Eye (tissue), 1 donor: ENCODE results near the gene METTL26.

ENCODE experiments used
- DNase-seq: peaks from one replicate; pipeline ENCODE4 v3.0.0-alpha.2; 2015

The METTL26 gene

DNA sequence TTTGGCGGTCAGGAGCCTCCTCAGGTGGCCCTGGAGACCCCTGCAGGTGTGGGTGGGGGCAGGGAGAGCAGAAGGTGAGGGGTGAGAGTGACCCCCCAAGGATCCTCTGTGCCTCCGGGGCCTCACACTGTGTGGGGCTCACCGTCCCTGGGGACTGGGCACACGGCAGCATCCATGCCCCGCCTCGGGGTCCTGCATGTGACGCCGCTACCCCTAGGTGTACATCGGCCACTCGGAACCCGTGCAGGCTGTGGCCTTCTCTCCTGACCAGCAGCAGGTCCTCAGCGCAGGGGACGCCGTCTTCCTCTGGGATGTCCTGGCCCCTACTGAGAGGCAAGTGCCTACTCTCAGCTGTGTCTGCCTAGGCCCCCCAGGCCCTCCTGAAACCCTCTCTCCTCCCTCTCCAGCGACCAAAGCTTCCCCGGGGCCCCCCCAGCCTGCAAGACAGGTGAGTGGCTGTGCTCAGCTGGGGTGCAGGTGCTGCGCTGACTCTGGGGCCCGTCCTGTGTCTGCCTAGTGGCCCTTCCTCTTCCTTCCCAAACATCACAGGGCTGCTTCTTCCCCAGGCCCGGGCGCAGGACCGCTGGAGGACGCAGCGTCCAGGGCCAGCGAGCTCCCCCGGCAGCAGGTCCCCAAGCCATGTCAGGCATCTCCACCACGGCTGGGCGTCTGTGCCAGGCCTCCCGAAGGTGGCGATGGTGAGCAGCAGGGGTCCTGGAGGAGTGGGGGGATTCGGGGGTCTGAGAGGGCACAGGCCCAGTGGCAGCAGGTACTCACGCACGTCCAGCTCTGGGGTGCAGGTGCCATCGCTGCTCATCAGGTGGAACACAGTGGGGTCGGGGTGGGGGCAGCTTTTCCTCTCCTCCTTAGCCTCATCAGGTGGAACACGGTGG, 22.8 kb upstream of the METTL26 start:
- no peak for DNase-seq

DNA sequence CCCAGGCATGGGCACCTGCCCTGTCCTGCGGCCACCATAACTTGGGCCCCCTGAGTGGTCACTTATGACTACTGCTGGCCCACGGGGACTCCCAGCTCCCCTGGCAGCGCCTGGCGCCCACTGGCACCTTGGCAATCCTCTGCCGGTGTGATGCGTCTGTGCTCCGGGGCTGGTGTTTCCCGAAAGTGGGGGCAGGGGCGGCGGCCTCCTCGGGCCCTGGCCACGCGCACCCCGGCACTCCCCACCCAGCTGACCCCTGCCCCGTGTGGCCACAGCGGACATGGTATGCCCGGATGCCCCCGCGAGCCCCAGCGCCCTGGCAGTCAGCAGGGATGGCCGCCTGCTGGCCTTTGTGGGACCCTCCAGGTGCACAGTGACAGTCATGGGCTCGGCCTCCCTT, 21.4 kb upstream of the METTL26 start:
- DNase-seq = no peak

DNA sequence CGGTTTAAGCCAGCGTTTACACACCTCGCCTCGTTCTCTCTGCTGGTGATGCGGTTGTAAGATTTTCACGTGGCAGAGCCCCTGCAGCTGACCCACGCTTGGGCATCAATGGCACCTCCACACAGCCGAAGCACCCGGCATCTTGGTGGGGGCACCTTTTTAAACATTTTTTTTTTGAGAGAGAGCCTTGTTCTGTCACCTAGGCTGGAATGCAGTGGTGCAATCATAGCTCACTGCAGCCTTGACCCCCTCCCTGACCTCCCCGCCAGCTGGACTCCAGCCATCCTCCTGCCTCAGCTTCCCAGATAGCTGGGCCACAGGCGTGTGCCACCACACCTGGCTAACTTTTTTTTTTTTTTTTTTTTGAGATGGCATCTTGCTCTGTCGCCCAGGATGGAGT, 17.9 kb upstream of the METTL26 start:
- DNase-seq = no peak

DNA sequence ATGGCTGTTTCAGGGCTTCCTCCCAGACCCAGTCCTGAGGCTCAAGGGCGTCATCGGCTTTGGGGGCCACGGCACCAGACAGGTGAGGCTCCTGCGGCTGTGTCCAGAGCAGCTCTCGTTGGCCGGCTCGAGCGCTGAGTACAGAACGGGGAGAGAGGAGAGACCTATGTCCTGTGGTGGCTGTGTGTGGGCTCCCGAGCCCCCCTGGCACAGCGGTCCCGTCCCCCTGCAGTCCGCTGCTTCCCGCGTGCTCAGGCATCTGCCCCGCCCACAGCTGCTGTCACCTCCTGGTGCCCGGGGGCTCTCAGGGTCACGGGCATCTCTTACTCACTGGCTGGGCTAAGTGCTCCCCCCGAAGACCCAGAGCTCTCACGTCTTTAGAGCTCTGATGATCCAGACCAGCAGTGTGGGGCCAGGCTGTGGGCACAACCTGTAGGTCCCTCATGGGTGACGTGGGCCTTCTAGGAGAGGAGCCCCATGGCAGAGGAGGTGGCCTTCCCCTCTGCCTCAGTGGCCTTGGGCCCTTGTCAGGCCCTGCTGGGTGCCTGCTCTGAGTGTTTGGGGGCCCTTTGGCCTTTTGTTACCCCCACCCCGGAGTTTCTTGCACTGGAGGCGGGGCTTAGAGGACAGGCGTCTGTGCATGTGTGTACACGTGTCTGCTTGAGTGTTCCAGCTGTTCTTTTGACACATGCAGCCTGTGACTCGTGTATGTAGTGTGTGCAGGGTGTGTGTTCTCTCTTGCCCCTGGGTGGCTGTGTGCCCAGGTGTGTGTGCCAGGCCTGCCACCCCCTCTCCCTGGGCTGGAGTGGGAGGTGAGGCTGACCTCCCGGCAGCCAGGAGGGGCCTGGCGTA, 16.6 kb upstream of the METTL26 start:
- DNase-seq = no peak

DNA sequence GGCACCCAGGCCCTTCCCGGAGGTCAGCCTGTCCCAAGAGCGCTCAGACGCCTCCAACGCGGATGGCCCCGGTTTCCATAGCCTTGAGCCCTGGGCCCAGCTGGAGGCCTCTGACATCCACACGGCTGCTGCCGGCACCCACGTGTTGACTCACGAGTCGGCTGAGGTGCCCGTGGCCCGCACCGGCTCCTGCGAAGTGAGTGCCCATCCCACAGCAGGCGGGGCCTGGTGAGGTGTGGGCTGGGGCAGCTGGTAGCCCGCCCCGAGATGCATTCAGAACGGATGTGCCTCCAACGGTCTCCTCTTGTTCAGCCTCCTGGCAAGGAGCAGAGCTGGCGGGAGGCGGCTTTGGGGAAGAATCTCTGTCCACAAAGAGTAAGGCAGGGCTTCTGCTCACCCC, 15.7 kb upstream of the METTL26 start:
- no peak for DNase-seq

DNA sequence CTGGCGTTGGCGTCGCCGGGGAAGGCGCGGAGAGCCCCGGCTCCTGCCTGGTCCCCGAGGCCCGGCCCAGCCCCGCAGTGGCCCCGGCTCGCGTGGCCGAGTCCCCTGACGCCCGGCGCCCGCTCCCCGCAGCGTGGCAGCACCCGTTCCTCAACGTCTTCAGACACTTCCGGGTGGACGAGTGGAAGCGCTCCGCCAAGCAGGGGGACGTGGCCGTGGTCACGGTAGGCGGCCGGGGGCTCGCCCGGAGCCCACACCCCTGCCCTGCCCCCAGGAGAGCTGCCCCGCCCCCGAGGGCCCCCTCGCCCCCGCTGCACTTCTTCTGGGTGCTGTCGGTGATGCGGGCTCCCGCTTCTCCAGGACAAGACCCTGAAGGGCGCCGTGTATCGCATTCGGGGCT, 13.5 kb upstream of the METTL26 start:
- no peak for DNase-seq

DNA sequence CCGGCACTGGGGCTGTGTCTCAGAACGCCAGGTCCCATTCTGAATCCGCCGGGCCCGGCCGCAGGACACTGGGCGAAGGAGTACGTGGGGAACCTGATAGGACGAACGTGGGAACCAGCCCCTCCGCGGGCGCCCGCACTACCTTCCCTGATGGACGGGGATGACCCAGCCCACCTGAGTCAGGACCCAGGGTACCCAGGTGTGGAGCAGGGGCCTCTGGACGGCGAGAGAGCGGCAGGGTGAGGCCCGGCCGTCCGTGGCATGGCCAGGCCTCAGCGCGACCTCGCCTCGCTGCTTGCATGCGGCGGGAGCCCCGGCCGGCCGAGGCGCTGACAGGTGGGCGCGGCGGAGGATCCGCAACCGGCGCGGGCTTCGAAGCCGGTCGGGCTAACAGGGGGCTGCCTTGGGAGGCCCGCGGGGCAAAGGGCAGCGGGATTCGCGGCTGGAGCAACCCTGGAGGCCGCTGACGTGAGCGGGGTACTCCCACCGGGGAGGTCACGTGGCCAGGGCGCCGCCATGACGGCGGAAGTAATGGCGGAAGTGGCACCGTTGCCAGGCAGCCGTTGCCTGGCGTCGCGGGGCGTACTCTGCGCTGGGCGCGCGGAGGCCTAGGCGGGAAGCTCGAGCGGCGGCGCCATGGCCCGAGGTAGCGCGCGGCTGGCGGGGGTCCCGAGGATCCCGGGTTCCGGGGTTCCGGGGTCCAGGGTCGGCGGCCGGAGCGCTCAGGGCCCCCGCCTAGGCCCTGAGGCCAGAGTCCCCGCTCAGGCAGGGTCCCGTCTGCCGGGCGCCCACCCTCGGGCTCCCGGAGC, 12.9 kb upstream of the METTL26 start, which contains the start of gene WDR90:
TSS of gene WDR90 (plus strand) at position 585 of the 809 bp plus-strand sequence. CDS start at position 637, 52 bp downstream.
- DNase-seq = peak; percentile 96

DNA sequence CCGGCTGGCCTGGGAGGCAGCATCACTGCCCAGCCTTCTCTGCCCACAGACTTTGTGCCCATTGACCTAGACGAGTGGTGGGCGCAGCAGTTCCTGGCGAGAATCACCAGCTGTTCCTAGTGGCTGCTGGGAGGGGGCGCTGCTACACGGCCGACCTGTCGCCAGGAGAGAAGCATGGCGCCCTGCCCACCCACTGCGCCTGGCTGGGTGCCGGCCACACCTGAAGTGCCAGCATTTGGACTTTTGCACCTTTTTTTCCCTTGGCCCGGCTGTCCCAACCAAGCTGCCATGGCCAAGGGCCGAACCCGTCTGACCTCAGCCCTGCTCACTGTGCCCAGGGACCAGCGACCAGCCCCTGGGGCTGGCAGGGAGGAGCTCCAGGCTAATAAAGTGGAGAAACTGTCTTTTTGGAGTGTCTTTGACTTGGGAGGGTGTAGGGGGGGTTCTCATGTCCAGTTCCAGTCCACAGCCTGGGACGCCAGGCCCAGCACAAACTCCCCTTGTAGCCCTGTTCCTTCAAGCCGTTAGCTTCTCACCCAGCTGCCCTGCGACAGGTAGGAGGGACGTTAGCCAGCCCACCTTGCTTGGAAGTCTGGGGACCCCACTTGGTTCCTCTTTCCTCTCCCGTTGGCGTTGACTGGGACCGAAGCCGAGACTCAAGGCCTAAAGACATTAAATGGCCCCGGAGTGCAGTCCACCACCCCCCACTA, 12.1 kb upstream of the METTL26 start:
- no peak for DNase-seq

DNA sequence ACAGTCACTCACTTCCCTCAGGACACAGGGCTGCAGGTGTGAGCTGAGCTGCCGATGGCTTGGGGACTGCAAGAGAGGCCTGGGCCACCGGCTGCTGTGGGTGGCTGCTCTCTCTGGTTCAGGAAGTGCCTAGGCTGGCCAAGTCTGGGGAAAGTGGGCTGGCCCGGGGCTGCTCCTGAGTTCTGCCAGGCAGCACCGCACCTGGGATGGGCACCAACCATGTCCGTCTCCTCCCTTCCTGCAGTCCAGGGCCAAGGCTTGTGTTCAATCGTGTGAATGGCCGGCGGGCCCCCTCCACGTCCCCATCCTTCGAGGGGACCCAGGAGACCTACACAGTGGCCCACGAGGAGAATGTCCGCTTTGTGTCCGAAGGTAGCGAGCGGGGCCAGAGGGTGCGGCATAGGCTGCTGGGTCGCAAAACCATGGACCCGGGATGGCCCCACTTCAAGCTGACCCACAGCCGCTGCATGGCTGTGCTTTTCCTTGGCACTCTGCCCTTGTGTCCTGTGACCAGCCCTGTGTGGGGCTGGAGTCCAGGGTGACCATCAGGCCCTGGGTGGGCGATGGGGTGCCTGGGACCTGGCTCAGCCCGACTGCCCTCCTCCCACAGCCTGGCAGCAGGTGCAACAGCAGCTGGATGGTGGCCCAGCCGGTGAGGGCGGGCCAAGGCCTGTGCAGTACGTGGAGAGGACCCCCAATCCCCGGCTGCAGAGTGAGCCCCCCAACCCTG, 11.2 kb upstream of the METTL26 start:
- no peak for DNase-seq

DNA sequence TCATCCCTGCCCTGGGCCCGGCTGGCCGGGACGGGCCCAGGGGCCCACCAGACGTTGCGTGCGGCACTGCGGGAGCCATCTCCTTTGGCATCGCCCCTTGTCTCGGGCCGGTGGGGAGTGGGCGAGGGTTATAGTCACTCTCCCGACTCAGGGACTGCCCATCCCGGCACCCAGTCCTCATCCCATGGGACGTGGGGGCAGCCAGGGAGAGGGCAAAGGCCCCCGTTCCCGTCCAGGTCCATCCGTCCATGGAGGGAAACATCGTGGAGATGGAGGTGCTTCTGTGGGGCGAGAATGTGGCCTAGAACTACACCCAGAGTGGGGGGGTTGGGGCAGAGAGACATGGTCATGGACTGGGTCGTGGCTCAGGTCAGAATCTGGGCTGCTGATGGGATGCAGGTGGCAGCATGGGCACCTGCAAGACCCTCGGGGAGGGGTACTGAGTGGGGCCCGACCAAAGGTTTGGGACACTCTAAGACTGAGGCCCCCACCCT, 10.6 kb upstream of the METTL26 start:
- no peak for DNase-seq

DNA sequence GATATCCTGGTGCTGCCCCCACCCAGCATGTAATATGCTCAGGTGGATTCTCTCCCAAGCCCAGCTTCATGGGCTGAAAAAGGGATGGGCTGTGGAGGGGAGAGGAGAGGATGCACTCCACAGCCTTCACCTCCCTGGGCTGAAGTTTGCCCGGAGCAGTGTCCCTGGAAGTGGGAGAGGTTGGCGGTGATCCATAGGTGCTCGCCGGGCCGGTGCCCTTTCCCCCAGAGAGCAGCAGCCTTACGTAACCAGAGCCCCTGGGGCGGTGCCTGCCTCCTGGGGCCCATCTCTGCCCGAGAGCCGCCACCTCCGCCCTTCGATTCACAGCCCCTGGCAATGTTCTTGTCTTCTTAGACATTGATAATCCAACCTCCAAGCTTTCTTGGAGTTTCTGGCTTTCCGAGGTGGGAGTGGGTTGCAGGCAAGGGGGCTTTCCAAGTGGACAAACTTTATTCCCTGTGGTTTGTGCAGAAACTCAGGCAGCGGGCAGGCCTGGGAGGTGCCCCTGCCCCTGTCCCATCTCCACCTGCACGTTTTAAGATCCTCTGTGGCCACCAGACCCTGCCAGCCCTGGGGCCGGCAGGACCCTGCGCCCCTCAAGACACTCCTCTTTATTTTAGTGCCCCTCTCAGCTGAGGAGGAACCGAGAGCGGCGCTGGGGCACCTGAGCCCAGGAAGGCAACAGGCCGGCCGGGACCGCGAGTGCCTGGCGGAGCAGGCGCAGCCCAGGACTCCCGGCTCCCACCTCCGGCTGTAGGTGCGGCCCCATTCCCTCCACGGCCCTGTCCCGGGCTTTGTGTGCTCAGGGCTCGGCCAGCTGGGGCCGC, 10.0 kb upstream of the METTL26 start:
- DNase-seq = no peak

DNA sequence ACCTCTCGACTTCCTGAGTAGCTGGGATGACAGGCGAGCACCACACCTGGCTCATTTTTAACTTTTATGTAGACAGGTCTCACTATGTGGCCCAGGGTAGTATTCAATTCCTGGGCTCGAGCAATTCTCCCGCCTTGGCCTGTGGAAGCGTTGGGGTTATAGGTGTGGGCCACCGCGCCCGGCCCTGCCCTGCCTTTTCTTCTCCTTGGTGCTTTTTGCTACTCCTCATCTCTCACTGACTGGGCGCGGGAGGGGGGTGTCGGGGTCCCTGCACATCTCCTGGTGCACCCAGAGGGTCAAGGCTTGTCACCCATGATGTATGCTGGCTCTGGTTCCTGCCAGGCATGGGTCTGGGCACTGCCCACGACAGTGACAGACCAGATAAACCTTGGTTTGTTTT, 8.5 kb upstream of the METTL26 start:
- DNase-seq = no peak

DNA sequence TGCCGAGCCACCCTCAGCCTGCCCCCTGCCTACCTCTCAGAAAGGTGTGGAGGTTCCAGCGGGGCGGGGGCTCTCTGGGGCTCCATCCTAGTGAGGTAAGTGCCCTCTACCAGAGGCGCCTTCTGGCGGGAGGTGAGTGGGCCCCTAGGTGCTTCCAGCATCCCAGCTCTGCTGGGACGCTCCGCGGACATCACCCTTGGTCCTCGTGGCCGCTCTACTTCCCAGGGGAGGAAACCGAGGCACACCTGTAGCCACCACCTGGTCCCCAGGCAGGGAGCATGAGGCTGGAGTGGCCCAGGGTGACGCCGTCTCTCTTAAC, 6.9 kb upstream of the METTL26 start:
- no peak for DNase-seq

DNA sequence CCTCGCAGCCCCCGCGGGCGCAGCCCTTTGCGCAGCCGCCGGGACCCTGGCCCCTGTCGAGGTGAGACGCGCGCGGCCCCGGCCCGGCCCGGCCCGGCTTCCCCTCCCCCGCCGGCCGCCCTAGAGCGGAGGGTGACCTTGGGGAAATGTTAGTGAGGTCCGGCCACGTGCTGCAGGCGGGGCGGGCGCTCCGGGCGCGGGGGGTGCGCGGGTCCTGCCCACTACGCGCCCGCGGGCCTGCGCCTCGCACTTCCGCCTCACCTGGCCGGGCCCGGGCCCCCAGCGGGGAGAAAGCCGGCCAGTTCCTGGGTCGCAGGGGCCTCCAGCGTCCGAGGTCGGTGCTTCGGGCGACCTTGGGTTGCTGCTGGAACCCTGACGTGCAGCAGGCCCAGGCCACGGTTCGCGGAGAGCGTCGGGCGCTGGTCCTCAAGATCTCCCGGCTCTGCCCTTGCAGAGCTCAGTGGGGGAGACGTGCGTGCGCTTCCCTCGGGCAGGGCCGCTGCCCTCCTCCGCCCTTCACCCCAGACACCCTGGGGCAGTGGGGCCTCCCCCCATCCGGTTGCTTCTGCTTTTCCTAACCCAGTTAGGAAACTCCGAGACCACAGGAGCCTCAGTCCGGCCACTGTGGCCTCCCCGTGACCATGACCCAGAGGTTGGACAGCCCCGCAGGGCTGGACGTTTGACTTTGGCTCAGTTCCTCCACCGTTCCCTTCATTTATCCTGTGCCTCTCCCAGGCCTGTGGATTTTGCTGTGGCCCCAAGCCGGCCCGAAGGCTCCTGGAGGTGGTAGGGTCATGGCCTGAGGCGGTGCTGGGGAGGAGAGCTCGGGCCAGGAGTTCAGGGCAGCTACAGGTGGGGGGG, 6.3 kb upstream of the METTL26 start:
- DNase-seq = peak; percentile 55

DNA sequence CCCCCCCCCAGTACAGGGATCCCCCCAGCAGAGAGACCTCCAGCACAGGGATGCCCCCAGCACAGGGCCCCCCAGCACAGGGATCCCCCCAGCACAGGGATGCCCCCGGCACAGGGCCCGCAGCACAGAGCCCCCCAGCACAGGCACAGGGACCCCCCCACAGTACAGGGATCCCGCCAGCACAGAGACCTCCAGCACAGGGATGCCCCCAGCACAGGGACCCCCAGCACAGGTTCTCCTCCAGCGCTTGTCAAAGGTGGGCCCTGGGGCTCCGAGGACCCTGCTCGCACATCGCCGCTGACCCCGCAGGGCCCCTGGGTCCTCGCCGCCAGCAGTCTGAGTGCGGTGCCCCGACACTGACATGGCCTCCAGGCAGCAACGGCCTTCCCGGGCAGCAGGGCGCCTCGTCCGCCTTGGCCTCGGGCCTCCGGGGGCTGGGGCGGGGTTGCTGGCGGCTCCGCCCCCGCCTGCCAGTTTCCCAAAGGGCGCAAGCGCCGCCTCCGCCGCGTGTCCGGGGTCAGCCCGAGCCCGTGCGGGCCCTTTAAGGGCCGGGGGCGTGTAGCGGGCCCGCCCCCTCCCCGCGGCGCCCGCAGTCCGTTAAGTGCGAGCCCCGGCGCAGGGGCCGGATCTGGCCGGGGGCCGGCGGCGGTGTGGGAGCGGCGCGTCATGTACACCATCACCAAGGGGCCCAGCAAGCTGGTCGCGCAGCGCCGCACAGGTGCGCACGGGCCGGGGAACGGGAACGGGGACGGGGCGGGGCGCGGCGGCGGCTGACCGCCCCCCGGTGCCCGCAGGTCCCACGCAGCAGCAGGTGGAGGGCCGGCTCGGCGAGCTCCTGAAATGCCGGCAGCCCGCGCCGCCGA, 5.5 kb upstream of the METTL26 start, which contains the start of gene MCRIP2:
TSS of gene MCRIP2 (plus strand) at position 503 of the 863 bp plus-strand sequence. CDS start at position 667, 164 bp downstream.
- DNase-seq = peak; percentile 83

DNA sequence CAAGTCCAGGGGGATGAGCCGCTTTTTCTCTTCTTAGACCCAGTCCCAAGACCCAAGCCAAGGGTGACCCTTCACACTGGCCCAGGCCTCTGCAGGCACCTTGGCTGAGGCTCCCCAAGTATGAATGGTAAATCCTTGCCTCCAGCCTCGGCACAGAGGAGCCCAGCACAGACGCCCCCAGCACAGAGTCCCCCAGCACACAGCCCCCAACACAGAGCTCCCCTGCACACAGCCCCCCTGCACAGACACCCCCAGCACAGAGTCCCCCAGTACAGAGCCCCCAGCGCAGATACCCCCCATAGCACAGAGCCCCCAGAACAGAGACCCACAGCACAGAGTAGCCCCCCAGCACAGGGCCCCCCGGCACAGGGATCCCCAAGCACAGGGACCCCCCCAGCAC, 4.5 kb upstream of the METTL26 start:
- DNase-seq = no peak

DNA sequence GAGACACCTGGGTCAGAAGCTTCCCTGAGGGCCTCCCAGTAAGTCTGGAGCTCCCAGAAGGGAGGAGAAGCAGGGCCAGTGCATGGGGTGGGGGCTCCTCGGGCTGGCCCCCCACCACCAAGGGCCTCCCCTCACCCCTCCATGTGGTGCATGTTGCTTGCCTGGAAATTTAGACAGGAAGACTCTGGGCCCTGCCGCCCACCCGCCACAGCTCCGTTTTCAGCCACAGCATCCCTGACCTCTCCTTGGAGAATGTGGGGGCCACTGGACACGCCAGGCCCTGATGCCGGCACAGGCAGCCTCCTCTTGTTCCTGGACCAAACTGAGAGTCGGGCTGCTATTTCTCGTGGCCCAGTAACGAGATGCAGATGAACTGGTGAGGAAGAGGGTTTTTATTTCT, 2.7 kb upstream of the METTL26 start:
- DNase-seq = no peak

DNA sequence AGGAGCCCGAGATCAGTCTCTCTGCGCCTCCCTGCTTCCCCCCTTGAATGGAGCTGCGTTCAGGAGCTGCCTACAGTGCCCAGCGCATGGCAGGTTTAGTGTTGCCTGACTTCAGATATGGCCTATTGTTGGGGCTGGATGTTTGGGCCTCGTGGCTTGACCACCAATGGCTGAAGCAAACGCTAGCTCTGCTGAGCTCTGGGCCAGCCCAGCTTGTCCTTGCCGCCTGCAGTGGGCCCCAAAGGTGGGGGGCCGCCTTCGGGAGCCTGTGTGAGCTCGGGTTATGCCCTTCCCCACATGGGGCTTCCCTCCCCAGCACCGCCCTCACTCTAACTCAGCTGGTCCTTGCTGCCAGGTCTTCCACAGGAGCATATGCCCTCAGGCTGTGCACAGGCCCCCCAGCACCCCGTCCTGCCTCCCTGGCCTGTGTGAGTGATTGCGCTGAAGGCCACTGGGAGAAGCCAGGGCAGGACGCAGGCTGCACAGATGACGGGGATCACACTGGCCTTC, 2.0 kb upstream of the METTL26 start:
- DNase-seq = no peak
